Endothelial cell of umbilical vein (primary cell): ENCODE results near the gene ZFYVE28. TPM values are rescaled to one million over a fixed set of nuclear protein-coding genes. Genes with fewer than 3 reads are reported as not detected.

Experiments
- BruUV-seq: library from RNA; stranded (reverse); fragments of 400-500 nt; replicated peaks from 2 replicates; lab custom pipeline; 2021; lab: Mats Ljungman, UMichigan
- CTCF ChIA-PET: fragments of 300-600, 350-600 bp; sonication (Branson Sonifier 250); formaldehyde crosslinking; loops from one replicate; lab custom pipeline; 2021; ENCODE audit warnings: antibody characterized with exemption, inconsistent platforms; lab: Charles Lee
- POLR2A ChIA-PET: fragments of 300-600, 350-600 bp; sonication (Branson Sonifier 250); formaldehyde crosslinking; loops from one replicate; lab custom pipeline; 2021; ENCODE audit warnings: antibody characterized with exemption, inconsistent platforms; lab: Charles Lee
- DNase-seq: peaks from one replicate; pipeline ENCODE4 v3.0.0-alpha.2; 2011; ENCODE audit warnings: low read depth, low spot score
- FAIRE-seq: peaks from 2 replicates; lab custom pipeline; 2011; peaks lifted over from hg19 to GRCh38; lab: Jason Lieb, UNC
- H2AFZ ChIP-seq: 2 replicates; pipeline ENCODE4 v1.6.0; 2012; ENCODE audit warnings: low read depth, low read length, control low read depth, inconsistent platforms
- H3K27ac ChIP-seq: 2 replicates; pipeline ENCODE4 v1.5.1; 2011; ENCODE audit warnings: low read depth, mild to moderate bottlenecking, control low read depth, low read length, moderate library complexity; ENCODE audit not compliant: insufficient read depth
- H3K27me3 ChIP-seq, 2 experiments: 2 replicates each; pipeline versions ENCODE4 v1.6.0 to v1.6.1; 2011; ENCODE audit warnings: low read length in 2 of 2, mixed read lengths in 1 of 2; ENCODE audit not compliant: control insufficient read depth in 2 of 2, insufficient read depth in 2 of 2
- H3K36me3 ChIP-seq, 2 experiments: 2 replicates in 1 of 2; 3 replicates in 1 of 2; pipeline ENCODE4 v1.5.1; 2011; ENCODE audit warnings: low read length in 2 of 2, mild to moderate bottlenecking in 1 of 2, moderate library complexity in 1 of 2; ENCODE audit not compliant: control insufficient read depth in 2 of 2, insufficient read depth in 2 of 2; ENCODE audit errors: extremely low read depth in 1 of 2
- H3K4me1 ChIP-seq: 3 replicates; pipeline ENCODE4 v1.5.1; 2011; ENCODE audit warnings: mild to moderate bottlenecking, low read length; ENCODE audit not compliant: control insufficient read depth, insufficient read depth; ENCODE audit errors: extremely low read depth
- H3K4me2 ChIP-seq: 2 replicates; pipeline ENCODE4 v1.6.1; 2011; ENCODE audit warnings: low read length, control low read depth, mixed read lengths; ENCODE audit not compliant: insufficient read depth
- H3K4me3 ChIP-seq, 3 experiments: fragments of 200-600 bp in 1 of 3; sonication (generic), shearing (Covaris generic) in 1 of 3; replicated peaks in 1 of 3; 2 replicates each; pipeline ENCODE4 v1.5.1; 2011 to 2016; ENCODE audit warnings: control low read depth in 3 of 3, low read length in 3 of 3, mild to moderate bottlenecking in 2 of 3, inconsistent platforms in 1 of 3, low read depth in 1 of 3, moderate library complexity in 1 of 3; ENCODE audit not compliant: insufficient read depth in 1 of 3
- H3K79me2 ChIP-seq: 2 replicates; pipeline ENCODE4 v1.6.0; 2012; ENCODE audit warnings: low read length, inconsistent platforms; ENCODE audit not compliant: control insufficient read depth, insufficient read depth
- H3K9ac ChIP-seq: replicated peaks from 2 replicates; pipeline ENCODE3; 2011; ENCODE audit warnings: low read length, control low read depth; ENCODE audit not compliant: insufficient read depth; ENCODE audit errors: extremely low read depth
- H3K9me1 ChIP-seq: replicated peaks from 3 replicates; pipeline ENCODE4 v1.6.0; 2011; ENCODE audit warnings: mild to moderate bottlenecking, low read length; ENCODE audit not compliant: control insufficient read depth, insufficient read depth; ENCODE audit errors: extremely low read depth
- H3K9me3 ChIP-seq: replicated peaks from 2 replicates; pipeline ENCODE4 v1.5.1; 2012; ENCODE audit warnings: low read length, inconsistent platforms; ENCODE audit not compliant: control insufficient read depth, insufficient read depth
- H4K20me1 ChIP-seq: replicated peaks from 2 replicates; pipeline ENCODE3; 2011; ENCODE audit warnings: mild to moderate bottlenecking, low read length; ENCODE audit not compliant: control insufficient read depth, insufficient read depth; ENCODE audit errors: extremely low read depth
- EZH2 ChIP-seq: IDR thresholded peaks from 2 replicates; pipeline ENCODE4 v1.6.1; 2012; ENCODE audit warnings: borderline replicate concordance, low read depth, mild to moderate bottlenecking, moderate library complexity, low read length, inconsistent platforms; ENCODE audit not compliant: severe bottlenecking
- FOS ChIP-seq: IDR thresholded peaks from 2 replicates; pipeline ENCODE4 v1.6.1; 2011; ENCODE audit warnings: mild to moderate bottlenecking, low read length, moderate library complexity, borderline replicate concordance; ENCODE audit not compliant: insufficient read depth
- GATA2 ChIP-seq: IDR thresholded peaks from 2 replicates; pipeline ENCODE4 v1.7.0; 2011; ENCODE audit warnings: low read depth, mild to moderate bottlenecking, moderate library complexity, mixed read lengths, low read length; ENCODE audit not compliant: insufficient read length, insufficient read depth
- JUN ChIP-seq: IDR thresholded peaks from 2 replicates; pipeline ENCODE4 v1.6.1; 2011; ENCODE audit warnings: borderline replicate concordance, low read depth; ENCODE audit not compliant: insufficient read length, insufficient read depth
- MYC ChIP-seq: IDR thresholded peaks from one replicate; pipeline ENCODE4 v1.6.1; 2011; ENCODE audit warnings: mild to moderate bottlenecking, low read depth, low read length
- POLR2A ChIP-seq: IDR thresholded peaks from 2 replicates; pipeline ENCODE4 v1.6.1; 2012; ENCODE audit warnings: low read depth, mild to moderate bottlenecking, control low read depth, low read length
- POLR2AphosphoS5 ChIP-seq: IDR thresholded peaks from 2 replicates; pipeline ENCODE4 v1.6.1; 2012; ENCODE audit warnings: low read depth, mild to moderate bottlenecking, control low read depth, low read length, moderate library complexity; ENCODE audit not compliant: insufficient read depth
- dilution Hi-C: fragments of 300-500 bp; cut with MboI; formaldehyde crosslinking; loops from one replicate; pipeline ENCODE4 v1.15.0; 2019; ENCODE audit warnings: low sequenced_read_pairs; ENCODE audit not compliant: extremely low pct_ligation_motif_present
- intact Hi-C: fragments of 100-400 bp; cut with micrococcal nuclease; formaldehyde crosslinking; loops from one replicate; pipeline ENCODE4 v1.10.0; 2022
- polyA plus RNA-seq, 4 experiments: library from polyadenylated mRNA; depleted of rRNA in 3 of 4; stranded (reverse) in 3 of 4; unstranded in 1 of 4; fragments of >200 nt; gene quantifications; 2 replicates each; pipeline versions ENCODE4 v1.2.1 to v1.2.3, GENCODE V29; 2011 to 2012; ENCODE audit warnings: missing spikeins in 1 of 4
- total RNA-seq: library from RNA; stranded (reverse); gene quantifications from 2 replicates; pipeline ENCODE4 v1.2.3, GENCODE V29; 2021
- TF ChIP-seq, protein P1 (sequence below), 2 donors: IDR thresholded peaks; 1 replicate in 1 of 2; 2 replicates in 1 of 2; pipeline ENCODE4 v1.5.1; 2011; ENCODE audit warnings: low read length in 2 of 2, mild to moderate bottlenecking in 2 of 2, moderate library complexity in 2 of 2, control low read depth in 1 of 2, inconsistent platforms in 1 of 2, low read depth in 1 of 2; ENCODE audit not compliant: insufficient read depth in 1 of 2; ENCODE audit errors: extremely low read depth in 1 of 2
- TF ChIP-seq, protein P2 (sequence below): IDR thresholded peaks from 2 replicates; pipeline ENCODE4 v1.6.1; 2011; ENCODE audit not compliant: insufficient read depth, insufficient read length

The ZFYVE28 gene
- total and polyA plus RNA-seq, 2 donors (not counting 3 experiments of a cell fraction or from before 2014, with no cell fraction given), result 5.8 to 7.1 TPM

GRCh38 chr4:2331519-2332200 is 86.8 kb downstream of the ZFYVE28 start:
- H3K9me1 ChIP-seq, result no peaks in the 10 kb centered on the region
- H4K20me1 ChIP-seq, result no peaks in the 10 kb centered on the region
- no peak overlapping the region for H3K27ac ChIP-seq
- H3K4me3 ChIP-seq, result no peak overlapping the region
- peaks cover 13% of the 10 kb centered on the region for H3K4me1 ChIP-seq
- H3K9ac ChIP-seq, result no peak overlapping the region
- DNase-seq (no peak), FAIRE-seq (no peak)
- no peaks in the 10 kb centered on the region for H3K27me3 ChIP-seq
- H3K79me2 ChIP-seq, result no peaks in the 10 kb centered on the region
- H3K9me3 ChIP-seq, result no peaks in the 10 kb centered on the region
- no peaks in the 10 kb centered on the region for H3K36me3 ChIP-seq
- BruUV-seq, result no TSS peak
- dilution Hi-C loops (no loop called here), intact Hi-C loops (no loop called here)
- H3K4me2 ChIP-seq, result no peak overlapping the region
- H2AFZ ChIP-seq, result no peak overlapping the region
- TF ChIP-seq MYC (no peak), FOS (no peak), JUN (no peak), POLR2A (no peak), GATA2 (no peak), POLR2AphosphoS5 (no peak), EZH2 (no peak)
- TF ChIP-seq, protein P1, sequence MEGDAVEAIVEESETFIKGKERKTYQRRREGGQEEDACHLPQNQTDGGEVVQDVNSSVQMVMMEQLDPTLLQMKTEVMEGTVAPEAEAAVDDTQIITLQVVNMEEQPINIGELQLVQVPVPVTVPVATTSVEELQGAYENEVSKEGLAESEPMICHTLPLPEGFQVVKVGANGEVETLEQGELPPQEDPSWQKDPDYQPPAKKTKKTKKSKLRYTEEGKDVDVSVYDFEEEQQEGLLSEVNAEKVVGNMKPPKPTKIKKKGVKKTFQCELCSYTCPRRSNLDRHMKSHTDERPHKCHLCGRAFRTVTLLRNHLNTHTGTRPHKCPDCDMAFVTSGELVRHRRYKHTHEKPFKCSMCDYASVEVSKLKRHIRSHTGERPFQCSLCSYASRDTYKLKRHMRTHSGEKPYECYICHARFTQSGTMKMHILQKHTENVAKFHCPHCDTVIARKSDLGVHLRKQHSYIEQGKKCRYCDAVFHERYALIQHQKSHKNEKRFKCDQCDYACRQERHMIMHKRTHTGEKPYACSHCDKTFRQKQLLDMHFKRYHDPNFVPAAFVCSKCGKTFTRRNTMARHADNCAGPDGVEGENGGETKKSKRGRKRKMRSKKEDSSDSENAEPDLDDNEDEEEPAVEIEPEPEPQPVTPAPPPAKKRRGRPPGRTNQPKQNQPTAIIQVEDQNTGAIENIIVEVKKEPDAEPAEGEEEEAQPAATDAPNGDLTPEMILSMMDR (IDR thresholded peaks at IDR 0.05; ENCODE audit: extremely low read depth in 1 of 2, insufficient read depth in 1 of 2, low read depth in 1 of 2, low read length in 2 of 2), result no peak
- TF ChIP-seq, protein P2, sequence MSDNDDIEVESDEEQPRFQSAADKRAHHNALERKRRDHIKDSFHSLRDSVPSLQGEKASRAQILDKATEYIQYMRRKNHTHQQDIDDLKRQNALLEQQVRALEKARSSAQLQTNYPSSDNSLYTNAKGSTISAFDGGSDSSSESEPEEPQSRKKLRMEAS, result no peak
- POLR2A ChIA-PET, result no interaction called here
- CTCF ChIA-PET, result no interaction called here
